Osteocyte (in vitro differentiated cells): ENCODE data around the gene PIK3AP1. TPM values are rescaled to one million over a fixed set of nuclear protein-coding genes. Genes with fewer than 3 reads are reported as not detected.
"Not testable (repeated sequence)": the region's sequence is repeated elsewhere in the genome, so short reads cannot be mapped to it uniquely, and the experiment has no call there.

Experiments used
- DNase-seq: peaks from one replicate; pipeline ENCODE4 v3.0.0; 2021; ENCODE audit warnings: mixed read lengths; ENCODE audit not compliant: unreplicated experiment; ENCODE audit errors: extremely low spot score
- H3K27ac Mint-ChIP-seq: one replicate; pipeline ENCODE4 v1.8.0; 2021; ENCODE audit warnings: mild to moderate bottlenecking, mixed read lengths; ENCODE audit not compliant: unreplicated experiment
- H3K27me3 Mint-ChIP-seq: one replicate; pipeline ENCODE4 v1.8.0; 2021; ENCODE audit warnings: mixed read lengths; ENCODE audit not compliant: unreplicated experiment
- H3K36me3 Mint-ChIP-seq: one replicate; pipeline ENCODE4 v1.8.0; 2021; ENCODE audit warnings: mixed read lengths; ENCODE audit not compliant: unreplicated experiment
- H3K4me1 Mint-ChIP-seq: one replicate; pipeline ENCODE4 v1.8.0; 2021; ENCODE audit warnings: mixed read lengths; ENCODE audit not compliant: unreplicated experiment
- H3K4me3 Mint-ChIP-seq: one replicate; pipeline ENCODE4 v1.8.0; 2021; ENCODE audit warnings: mild to moderate bottlenecking, moderate library complexity, mixed read lengths; ENCODE audit not compliant: unreplicated experiment
- H3K9me3 Mint-ChIP-seq: one replicate; pipeline ENCODE4 v1.8.0; 2021; ENCODE audit warnings: mixed read lengths; ENCODE audit not compliant: unreplicated experiment
- CTCF ChIP-seq: fragments of 200-600 bp; sonication (generic); IDR thresholded peaks from 2 replicates; pipeline ENCODE4 v1.5.0; 2021; ENCODE audit warnings: antibody characterized with exemption, mild to moderate bottlenecking, moderate library complexity
- total RNA-seq: library from RNA; stranded (reverse); gene quantifications from 2 replicates; pipeline ENCODE4 v1.2.1, GENCODE V29; 2021

PIK3AP1 gene
- total RNA-seq, 1 donor from 2014 or later, result 0.19 TPM

GRCh38 chr10:96764425-96765060, 44.2 kb upstream of the PIK3AP1 start:
- no peak overlapping the region for H3K27ac Mint-ChIP-seq
- TF ChIP-seq CTCF, result no peak
- H3K27me3 Mint-ChIP-seq, result peaks cover 8% of the 10 kb centered on the region
- H3K36me3 Mint-ChIP-seq, result no peaks in the 10 kb centered on the region
- no peak overlapping the region for H3K4me3 Mint-ChIP-seq
- no peaks in the 10 kb centered on the region for H3K4me1 Mint-ChIP-seq
- DNase-seq, result no peak
- no peaks in the 10 kb centered on the region for H3K9me3 Mint-ChIP-seq

DNA sequence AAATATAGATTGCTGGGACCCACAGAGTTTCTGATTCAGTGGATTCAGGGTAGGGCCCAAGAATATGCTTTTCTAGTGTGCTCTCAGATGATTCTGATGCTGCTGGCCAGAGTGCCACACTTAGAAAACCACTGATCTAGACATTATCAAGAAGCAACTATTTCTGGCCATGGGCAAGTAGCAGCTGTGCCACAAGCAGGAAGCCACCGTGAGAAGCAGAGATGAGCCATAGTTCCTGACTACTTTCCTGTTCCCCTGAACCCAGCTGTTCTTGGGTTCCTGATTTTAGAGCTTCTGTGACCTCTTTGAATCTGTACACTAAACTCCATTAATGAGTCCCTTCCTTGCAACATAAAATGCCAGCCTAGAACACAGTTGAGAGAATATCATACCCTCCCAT, 38.1 kb upstream of the PIK3AP1 start:
- no peaks in the 10 kb centered on the region for H3K9me3 Mint-ChIP-seq
- no peak overlapping the region for H3K27ac Mint-ChIP-seq
- no peaks in the 10 kb centered on the region for H3K36me3 Mint-ChIP-seq
- H3K4me3 Mint-ChIP-seq, result no peak overlapping the region
- TF ChIP-seq CTCF, result no peak
- no peak for DNase-seq
- peaks cover 12% of the 10 kb centered on the region for H3K27me3 Mint-ChIP-seq
- no peaks in the 10 kb centered on the region for H3K4me1 Mint-ChIP-seq

GRCh38 chr10:96756111-96756903, 36.0 kb upstream of the PIK3AP1 start:
- no peaks in the 10 kb centered on the region for H3K36me3 Mint-ChIP-seq
- DNase-seq, result no peak
- no peak overlapping the region for H3K4me3 Mint-ChIP-seq
- H3K4me1 Mint-ChIP-seq, result no peaks in the 10 kb centered on the region
- no peak for TF ChIP-seq CTCF
- H3K27ac Mint-ChIP-seq, result no peak overlapping the region
- no peaks in the 10 kb centered on the region for H3K9me3 Mint-ChIP-seq
- H3K27me3 Mint-ChIP-seq, result peaks cover 9% of the 10 kb centered on the region

GRCh38 chr10:96753956-96754355, 33.6 kb upstream of the PIK3AP1 start:
- no peak for DNase-seq
- peaks cover 4% of the 10 kb centered on the region for H3K27me3 Mint-ChIP-seq
- no peak for TF ChIP-seq CTCF
- no peak overlapping the region for H3K4me3 Mint-ChIP-seq
- no peaks in the 10 kb centered on the region for H3K36me3 Mint-ChIP-seq
- no peaks in the 10 kb centered on the region for H3K4me1 Mint-ChIP-seq
- H3K9me3 Mint-ChIP-seq, result no peaks in the 10 kb centered on the region
- H3K27ac Mint-ChIP-seq, result no peak overlapping the region

- no peak for DNase-seq
- Mint-ChIP-seq H3K27me3 (peaks cover 4% of the 10 kb centered on the region), H3K9me3 (no peaks in the 10 kb centered on the region), H3K4me1 (no peaks in the 10 kb centered on the region), H3K4me3 (no peak overlapping the region), H3K27ac (no peak overlapping the region), H3K36me3 (no peaks in the 10 kb centered on the region)
- no peak for TF ChIP-seq CTCF
Observed at GRCh38 chr10:96752375-96752774, 32.1 kb upstream of the PIK3AP1 start.

DNA sequence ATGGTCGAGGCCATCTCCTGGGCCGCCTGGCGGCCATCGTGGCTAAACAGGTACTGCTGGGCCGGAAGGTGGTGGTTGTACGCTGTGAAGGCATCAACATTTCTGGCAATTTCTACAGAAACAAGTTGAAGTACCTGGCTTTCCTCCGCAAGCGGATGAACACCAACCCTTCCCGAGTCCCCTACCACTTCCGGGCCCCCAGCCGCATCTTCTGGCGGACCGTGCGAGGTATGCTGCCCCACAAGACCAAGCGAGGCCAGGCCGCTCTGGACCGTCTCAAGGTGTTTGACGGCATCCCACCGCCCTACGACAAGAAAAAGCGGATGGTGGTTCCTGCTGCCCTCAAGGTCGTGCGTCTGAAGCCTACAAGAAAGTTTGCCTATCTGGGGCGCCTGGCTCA, 30.0 kb upstream of the PIK3AP1 start:
- not testable (repeated sequence) for H3K27ac Mint-ChIP-seq, H3K36me3 Mint-ChIP-seq, H3K9me3 Mint-ChIP-seq, DNase-seq, H3K4me1 Mint-ChIP-seq, H3K4me3 Mint-ChIP-seq, H3K27me3 Mint-ChIP-seq
